Mesendoderm (in vitro differentiated cells): ENCODE data around the gene PKP3. TPM values are rescaled to one million over a fixed set of nuclear protein-coding genes. Genes with fewer than 3 reads are reported as not detected.
"Not testable (repeated sequence)": the region's sequence is repeated elsewhere in the genome, so short reads cannot be mapped to it uniquely, and the experiment has no call there.

ENCODE experiments used
- DNase-seq: peaks from one replicate; pipeline ENCODE4 v3.0.0; 2013
- H2AK5ac ChIP-seq: 2 replicates; pipeline ENCODE4 v1.6.1; 2013; ENCODE audit warnings: low read length, inconsistent platforms
- H2BK120ac ChIP-seq: 2 replicates; pipeline ENCODE4 v1.6.1; 2013; ENCODE audit warnings: low read depth, mild to moderate bottlenecking, low read length, moderate library complexity, mixed read lengths
- H2BK15ac ChIP-seq: replicated peaks from 2 replicates; pipeline ENCODE4 v1.6.1; 2013; ENCODE audit warnings: low read depth, mild to moderate bottlenecking, moderate library complexity
- H2BK5ac ChIP-seq: 2 replicates; pipeline ENCODE4 v1.6.1; 2013; ENCODE audit warnings: low read length, inconsistent platforms
- H3K18ac ChIP-seq: 2 replicates; pipeline ENCODE4 v1.6.1; 2013; ENCODE audit warnings: mild to moderate bottlenecking, low read length, mixed read lengths
- H3K23ac ChIP-seq: one replicate; pipeline ENCODE4 v1.6.1; 2013; ENCODE audit warnings: low read length
- H3K27ac ChIP-seq: 2 replicates; pipeline ENCODE4 v1.5.1; 2013; ENCODE audit warnings: low read depth, mild to moderate bottlenecking, inconsistent platforms, low read length, moderate library complexity
- H3K27me3 ChIP-seq: 2 replicates; pipeline ENCODE4 v1.6.1; 2013; ENCODE audit warnings: low read length, control low read depth, mild to moderate bottlenecking, inconsistent platforms; ENCODE audit not compliant: insufficient read depth, poor library complexity
- H3K36me3 ChIP-seq: 2 replicates; pipeline ENCODE4 v1.6.1; 2013; ENCODE audit warnings: low read length, inconsistent platforms; ENCODE audit not compliant: control insufficient read depth, insufficient read depth
- H3K4ac ChIP-seq: one replicate; pipeline ENCODE4 v1.6.1; 2013; ENCODE audit warnings: low read depth, mild to moderate bottlenecking, low read length, moderate library complexity
- H3K4me1 ChIP-seq: 2 replicates; pipeline ENCODE4 v1.6.1; 2013; ENCODE audit warnings: low read depth, low read length, inconsistent platforms; ENCODE audit not compliant: control insufficient read depth
- H3K4me2 ChIP-seq: 2 replicates; pipeline ENCODE4 v1.6.1; 2013; ENCODE audit warnings: low read length
- H3K4me3 ChIP-seq: 2 replicates; pipeline ENCODE4 v1.5.1; 2013; ENCODE audit warnings: mild to moderate bottlenecking, low read length
- H3K56ac ChIP-seq: one replicate; pipeline ENCODE4 v1.6.1; 2013; ENCODE audit warnings: low read length
- H3K79me1 ChIP-seq: 2 replicates; pipeline ENCODE4 v1.6.1; 2013; ENCODE audit warnings: low read length, inconsistent platforms
- H3K79me2 ChIP-seq: 2 replicates; pipeline ENCODE4 v1.6.1; 2013; ENCODE audit warnings: mild to moderate bottlenecking, low read length; ENCODE audit not compliant: control insufficient read depth, insufficient read depth
- H3K9ac ChIP-seq: 2 replicates; pipeline ENCODE4 v1.6.1; 2013; ENCODE audit warnings: low read length, inconsistent platforms
- H4K5ac ChIP-seq: one replicate; pipeline ENCODE4 v1.6.1; 2013; ENCODE audit warnings: low read length
- H4K8ac ChIP-seq: one replicate; pipeline ENCODE4 v1.6.1; 2013; ENCODE audit warnings: low read depth, mild to moderate bottlenecking, control low read depth, low read length, moderate library complexity
- WGBS: extraction: QIAGEN DNeasy Blood & Tissue Kit; methylation state at CpG from one replicate; pipeline ENCODE4 v1.1.7; 2013; ENCODE audit warnings: low lambda C conversion rate, missing lambda C conversion rate; ENCODE audit not compliant: insufficient coverage; ENCODE audit errors: extremely low coverage; 5-methylcytosine and 5-hydroxymethylcytosine counted together
- polyA plus RNA-seq, 2 experiments: library from polyadenylated mRNA; stranded (reverse); fragments of 200-250 nt; gene quantifications; one replicate each; pipeline ENCODE4 v1.2.3, GENCODE V29; 2013

The PKP3 gene, protein sequence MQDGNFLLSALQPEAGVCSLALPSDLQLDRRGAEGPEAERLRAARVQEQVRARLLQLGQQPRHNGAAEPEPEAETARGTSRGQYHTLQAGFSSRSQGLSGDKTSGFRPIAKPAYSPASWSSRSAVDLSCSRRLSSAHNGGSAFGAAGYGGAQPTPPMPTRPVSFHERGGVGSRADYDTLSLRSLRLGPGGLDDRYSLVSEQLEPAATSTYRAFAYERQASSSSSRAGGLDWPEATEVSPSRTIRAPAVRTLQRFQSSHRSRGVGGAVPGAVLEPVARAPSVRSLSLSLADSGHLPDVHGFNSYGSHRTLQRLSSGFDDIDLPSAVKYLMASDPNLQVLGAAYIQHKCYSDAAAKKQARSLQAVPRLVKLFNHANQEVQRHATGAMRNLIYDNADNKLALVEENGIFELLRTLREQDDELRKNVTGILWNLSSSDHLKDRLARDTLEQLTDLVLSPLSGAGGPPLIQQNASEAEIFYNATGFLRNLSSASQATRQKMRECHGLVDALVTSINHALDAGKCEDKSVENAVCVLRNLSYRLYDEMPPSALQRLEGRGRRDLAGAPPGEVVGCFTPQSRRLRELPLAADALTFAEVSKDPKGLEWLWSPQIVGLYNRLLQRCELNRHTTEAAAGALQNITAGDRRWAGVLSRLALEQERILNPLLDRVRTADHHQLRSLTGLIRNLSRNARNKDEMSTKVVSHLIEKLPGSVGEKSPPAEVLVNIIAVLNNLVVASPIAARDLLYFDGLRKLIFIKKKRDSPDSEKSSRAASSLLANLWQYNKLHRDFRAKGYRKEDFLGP
- polyA plus RNA-seq (2013, experiment 1 of 2), result 13.1 TPM
- polyA plus RNA-seq (2013, experiment 2 of 2), result 14.1 TPM

DNA sequence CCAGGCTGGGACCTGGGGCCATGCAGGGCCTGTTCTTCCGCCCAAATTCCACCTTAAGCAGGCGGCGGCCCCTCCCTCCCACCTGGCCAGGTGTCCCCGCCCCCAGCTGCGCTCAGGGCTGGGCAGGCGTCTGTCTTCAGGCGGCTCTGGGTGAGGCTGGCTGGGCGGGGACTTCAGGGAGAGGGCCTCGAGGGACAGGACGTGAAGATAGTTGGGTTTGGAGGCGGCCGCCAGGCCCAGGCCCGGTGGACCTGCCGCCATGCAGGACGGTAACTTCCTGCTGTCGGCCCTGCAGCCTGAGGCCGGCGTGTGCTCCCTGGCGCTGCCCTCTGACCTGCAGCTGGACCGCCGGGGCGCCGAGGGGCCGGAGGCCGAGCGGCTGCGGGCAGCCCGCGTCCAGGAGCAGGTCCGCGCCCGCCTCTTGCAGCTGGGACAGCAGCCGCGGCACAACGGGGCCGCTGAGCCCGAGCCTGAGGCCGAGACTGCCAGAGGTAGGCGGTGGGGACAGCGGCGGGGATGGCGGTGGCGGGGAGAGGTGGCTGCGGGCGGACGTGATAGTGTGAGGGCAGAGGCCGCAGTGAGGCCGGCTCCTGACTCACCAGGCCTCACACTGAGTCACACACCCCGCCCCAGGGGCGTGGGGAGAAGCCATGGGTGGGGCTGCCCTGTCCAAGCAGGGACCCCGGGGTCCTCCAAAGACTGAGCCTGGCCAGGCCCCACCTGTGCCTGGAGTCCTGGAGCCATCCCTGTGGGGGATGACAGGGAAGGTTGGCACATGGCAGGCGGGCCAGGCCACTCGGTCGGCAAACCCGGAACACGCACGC, at the start of gene PKP3:
PKP3 (plus strand) TSS at position 176 of the 824 bp plus-strand sequence; CDS start at position 260, 84 bp downstream.
- H3K18ac ChIP-seq, result peak within 1 kb of the TSS; percentile 53
- H3K23ac ChIP-seq, result no peak within 1 kb of the TSS
- H2AK5ac ChIP-seq, result peak within 1 kb of the TSS; percentile 78
- H4K8ac ChIP-seq, result no peak within 1 kb of the TSS
- H3K36me3 ChIP-seq, result no peaks in the 10 kb centered on the region
- peak within 1 kb of the TSS; percentile 68 for H3K4me2 ChIP-seq
- H3K4me1 ChIP-seq, result peaks cover 4% of the 10 kb centered on the region
- peak within 1 kb of the TSS; percentile 48 for H3K4ac ChIP-seq
- DNase-seq, result peak; percentile 81
- WGBS, result no CpG with 5 or more reads among the region's 57 CpGs
- H3K4me3 ChIP-seq, result peak within 1 kb of the TSS; percentile 40
- peak within 1 kb of the TSS; percentile 36 for H3K27ac ChIP-seq
- H3K79me1 ChIP-seq, result no peaks in the 10 kb centered on the region
- H2BK15ac ChIP-seq, result no peak within 1 kb of the TSS
- H2BK120ac ChIP-seq, result no peak within 1 kb of the TSS
- no peak within 1 kb of the TSS for H2BK5ac ChIP-seq
- H4K5ac ChIP-seq, result no peak within 1 kb of the TSS
- no peaks in the 10 kb centered on the region for H3K79me2 ChIP-seq
- H3K9ac ChIP-seq, result peak within 1 kb of the TSS; percentile 89
- peak within 1 kb of the TSS; percentile 94 for H3K56ac ChIP-seq
- H3K27me3 ChIP-seq, result no peaks in the 10 kb centered on the region

DNA sequence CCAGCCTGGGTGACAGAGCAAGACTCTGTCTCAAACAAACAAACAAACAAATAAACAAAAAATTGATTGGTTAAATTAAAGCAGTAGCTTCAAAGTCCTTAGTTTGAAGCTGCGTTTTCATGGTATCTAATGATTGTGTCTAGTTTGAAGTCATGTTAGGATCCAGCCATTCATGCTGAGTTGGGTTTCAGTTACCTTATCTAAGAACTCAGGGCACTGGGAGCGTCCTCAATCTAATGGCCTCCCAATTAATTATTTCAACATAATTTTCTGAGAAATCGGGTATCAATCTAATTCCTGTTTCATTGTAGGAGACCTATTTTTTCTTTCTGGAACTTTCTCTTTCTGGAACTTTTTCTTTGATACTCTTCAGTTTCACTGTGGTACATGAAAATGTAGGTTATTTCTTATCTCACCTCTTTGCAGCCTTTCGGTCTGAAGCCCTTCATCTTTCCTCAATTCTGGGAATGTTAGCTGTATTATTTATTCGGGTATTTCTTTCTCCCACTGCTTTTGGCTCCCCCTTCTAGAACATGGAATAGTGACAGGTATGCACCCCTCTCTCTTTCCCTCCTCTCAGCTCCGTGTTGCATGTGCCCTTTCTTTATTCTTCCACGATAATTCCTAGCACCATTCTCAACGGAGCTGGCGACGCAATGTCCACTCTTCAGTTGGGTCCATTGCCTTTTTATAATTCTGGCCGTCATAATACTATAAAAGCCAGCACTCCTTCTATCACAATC, 49.0 kb upstream of the PKP3 start:
- H3K4me1 ChIP-seq, result no peaks in the 10 kb centered on the region

DNA sequence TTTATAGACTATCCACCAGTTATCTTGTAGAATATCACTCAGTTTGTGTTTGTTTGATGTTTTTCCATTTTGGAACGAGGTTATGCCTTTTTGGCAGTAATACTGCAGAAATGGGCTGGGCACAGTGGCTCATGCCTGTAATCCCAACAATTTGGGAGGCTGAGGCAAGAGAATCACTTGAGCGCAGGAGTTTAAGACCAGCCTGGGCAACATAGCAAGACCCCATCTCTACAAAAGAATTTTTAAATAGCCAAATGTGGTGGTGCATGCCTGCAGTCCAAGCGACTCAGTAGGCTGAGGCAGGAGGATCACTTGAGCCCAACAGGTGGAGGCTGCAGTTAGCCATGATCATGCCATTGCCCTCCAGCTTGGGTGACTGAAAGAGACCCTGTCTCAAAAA, 47.5 kb upstream of the PKP3 start:
- no peak overlapping the region for H3K18ac ChIP-seq
- no peak overlapping the region for H3K4ac ChIP-seq
- H2BK120ac ChIP-seq, result no peak overlapping the region
- peaks cover 2% of the 10 kb centered on the region for H3K4me1 ChIP-seq
- no peaks in the 10 kb centered on the region for H3K27me3 ChIP-seq
- no peak overlapping the region for H3K4me3 ChIP-seq
- no peak overlapping the region for H4K8ac ChIP-seq
- H4K5ac ChIP-seq, result no peak overlapping the region
- no peak overlapping the region for H3K27ac ChIP-seq
- no peak overlapping the region for H3K56ac ChIP-seq
- H3K23ac ChIP-seq, result no peak overlapping the region
- no peaks in the 10 kb centered on the region for H3K79me2 ChIP-seq
- H2BK15ac ChIP-seq, result no peak overlapping the region
- H2AK5ac ChIP-seq, result no peak overlapping the region
- no peak overlapping the region for H2BK5ac ChIP-seq
- H3K9ac ChIP-seq, result no peak overlapping the region
- DNase-seq, result no peak
- no peaks in the 10 kb centered on the region for H3K79me1 ChIP-seq
- H3K4me2 ChIP-seq, result no peak overlapping the region
- no peaks in the 10 kb centered on the region for H3K36me3 ChIP-seq
- WGBS, result no CpG with 5 or more reads among the region's 3 CpGs

More for the DNA sequence above, 49.0 kb upstream of the PKP3 start:
- H4K5ac ChIP-seq, result no peak overlapping the region
- H3K23ac ChIP-seq, result no peak overlapping the region
- no peak overlapping the region for H3K56ac ChIP-seq
- H3K18ac ChIP-seq, result no peak overlapping the region
- no peak overlapping the region for H2AK5ac ChIP-seq
- no peak overlapping the region for H3K9ac ChIP-seq
- no peak overlapping the region for H3K4ac ChIP-seq
- no peaks in the 10 kb centered on the region for H3K27me3 ChIP-seq
- no peak overlapping the region for H3K27ac ChIP-seq
- H3K79me2 ChIP-seq, result no peaks in the 10 kb centered on the region
- no peaks in the 10 kb centered on the region for H3K36me3 ChIP-seq
- no peak overlapping the region for H2BK120ac ChIP-seq
- H2BK5ac ChIP-seq, result no peak overlapping the region
- DNase-seq, result no peak
- H2BK15ac ChIP-seq, result no peak overlapping the region
- no CpG with 5 or more reads among the region's 11 CpGs for WGBS
- no peaks in the 10 kb centered on the region for H3K79me1 ChIP-seq
- no peak overlapping the region for H3K4me3 ChIP-seq
- no peak overlapping the region for H4K8ac ChIP-seq
- no peak overlapping the region for H3K4me2 ChIP-seq

DNA sequence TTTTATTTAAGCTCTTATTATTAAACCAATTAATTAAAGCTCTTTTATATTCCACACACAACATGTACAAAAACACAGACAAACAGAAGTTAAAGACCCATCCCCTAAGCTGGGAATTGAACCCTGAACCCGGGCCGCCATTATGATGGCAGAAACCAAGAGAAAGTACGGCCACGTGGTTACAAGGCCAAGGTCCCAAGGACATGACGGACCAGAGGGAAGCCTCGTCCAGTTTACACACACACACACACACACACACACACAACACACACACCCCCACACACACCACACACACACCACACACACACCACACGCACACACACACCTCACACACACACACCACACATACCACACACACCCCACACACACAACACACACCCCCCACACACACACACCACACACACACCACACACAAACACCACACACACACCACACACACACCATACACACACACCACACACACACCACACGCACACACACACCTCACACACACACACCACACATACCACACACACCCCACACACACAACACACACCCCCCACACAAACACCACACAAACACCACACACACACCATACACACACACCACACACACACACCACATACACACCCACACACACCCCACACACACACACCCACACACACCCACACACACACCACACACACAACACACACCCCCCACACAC, 44.6 kb upstream of the PKP3 start:
- not testable (repeated sequence) for DNase-seq, H3K18ac ChIP-seq, H3K9ac ChIP-seq, H3K27ac ChIP-seq, H2BK120ac ChIP-seq, H2BK5ac ChIP-seq, H4K5ac ChIP-seq, H3K4me3 ChIP-seq, H3K79me1 ChIP-seq, H4K8ac ChIP-seq, H3K79me2 ChIP-seq, H3K4me2 ChIP-seq, H3K4ac ChIP-seq, H2AK5ac ChIP-seq, H3K36me3 ChIP-seq, H3K56ac ChIP-seq, H2BK15ac ChIP-seq, H3K23ac ChIP-seq, H3K27me3 ChIP-seq, H3K4me1 ChIP-seq
- WGBS, result 100% methylated on average over 2 of the region's 8 CpGs
